GM21360 (cell line): ENCODE data around the gene RTF2.
A peak's percentile ranks its signal among the peaks of the same experiment; 100 is the strongest.

ENCODE experiments used
- ATAC-seq: cut with Tn5 transposase; IDR thresholded peaks from one replicate; pipeline ENCODE4 v1.9.1; 2021; ENCODE audit warnings: mild to moderate bottlenecking, moderate library complexity; ENCODE audit not compliant: unreplicated experiment

RTF2 gene, protein sequence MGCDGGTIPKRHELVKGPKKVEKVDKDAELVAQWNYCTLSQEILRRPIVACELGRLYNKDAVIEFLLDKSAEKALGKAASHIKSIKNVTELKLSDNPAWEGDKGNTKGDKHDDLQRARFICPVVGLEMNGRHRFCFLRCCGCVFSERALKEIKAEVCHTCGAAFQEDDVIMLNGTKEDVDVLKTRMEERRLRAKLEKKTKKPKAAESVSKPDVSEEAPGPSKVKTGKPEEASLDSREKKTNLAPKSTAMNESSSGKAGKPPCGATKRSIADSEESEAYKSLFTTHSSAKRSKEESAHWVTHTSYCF

DNA sequence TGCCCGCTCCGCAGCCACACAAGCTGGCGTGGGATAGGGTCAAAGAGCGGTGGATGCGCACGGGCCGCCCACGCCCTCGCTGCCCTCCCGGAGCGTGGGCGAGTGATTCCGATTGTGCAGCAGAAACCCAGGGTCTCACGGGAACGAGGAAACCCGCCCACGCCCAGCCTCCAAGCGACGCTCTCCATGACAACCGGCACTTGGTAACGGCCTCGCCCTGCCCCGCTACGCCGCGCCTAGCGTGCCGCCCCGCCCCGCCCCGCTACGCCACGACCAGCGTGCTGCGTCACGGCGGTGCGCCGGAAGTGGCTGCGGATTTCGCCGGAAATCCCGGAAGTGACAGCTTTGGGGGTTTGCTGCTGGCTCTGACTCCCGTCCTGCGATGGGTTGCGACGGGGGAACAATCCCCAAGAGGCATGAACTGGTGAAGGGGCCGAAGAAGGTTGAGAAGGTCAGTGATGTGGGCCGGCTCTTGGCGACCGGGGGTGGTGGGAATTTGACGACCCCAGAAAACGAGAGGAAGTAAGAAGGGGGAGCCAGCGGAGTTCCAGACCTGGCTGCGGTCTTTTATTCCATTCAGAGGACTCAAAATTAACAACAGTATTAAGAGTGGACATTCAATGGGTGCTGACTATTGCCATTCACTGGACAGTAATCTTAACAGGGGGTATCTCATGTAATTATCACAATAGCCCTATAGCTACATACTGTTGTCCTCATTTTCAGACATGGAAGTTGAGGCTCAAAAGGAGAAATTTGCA is at the start of gene RTF2:
Gene RTF2 (plus strand): TSS at position 312 of the 761 bp plus-strand sequence. CDS start 71 bp downstream, at position 383.
- ATAC-seq = peak; percentile 99

DNA sequence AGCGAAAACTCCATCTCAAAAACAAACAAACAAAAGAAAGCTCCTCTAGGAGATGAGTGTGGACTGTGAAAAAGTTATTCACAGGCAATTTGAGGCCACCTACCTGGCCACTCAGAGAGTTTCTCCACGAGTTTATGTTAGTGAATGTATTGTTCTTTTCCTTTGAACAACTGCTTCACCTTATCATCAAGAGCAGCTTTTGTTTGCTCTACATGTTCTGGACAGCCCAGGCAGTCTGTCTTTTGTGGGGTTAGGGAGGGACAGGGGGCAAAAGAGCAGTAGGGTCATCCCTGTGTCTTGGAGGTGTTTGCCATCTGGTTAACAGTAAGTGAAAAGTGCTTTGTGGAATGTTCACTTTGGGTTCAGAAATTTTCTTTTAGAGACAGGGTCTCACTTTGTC is 48.4 kb upstream of the RTF2 start:
- ATAC-seq = no peak

DNA sequence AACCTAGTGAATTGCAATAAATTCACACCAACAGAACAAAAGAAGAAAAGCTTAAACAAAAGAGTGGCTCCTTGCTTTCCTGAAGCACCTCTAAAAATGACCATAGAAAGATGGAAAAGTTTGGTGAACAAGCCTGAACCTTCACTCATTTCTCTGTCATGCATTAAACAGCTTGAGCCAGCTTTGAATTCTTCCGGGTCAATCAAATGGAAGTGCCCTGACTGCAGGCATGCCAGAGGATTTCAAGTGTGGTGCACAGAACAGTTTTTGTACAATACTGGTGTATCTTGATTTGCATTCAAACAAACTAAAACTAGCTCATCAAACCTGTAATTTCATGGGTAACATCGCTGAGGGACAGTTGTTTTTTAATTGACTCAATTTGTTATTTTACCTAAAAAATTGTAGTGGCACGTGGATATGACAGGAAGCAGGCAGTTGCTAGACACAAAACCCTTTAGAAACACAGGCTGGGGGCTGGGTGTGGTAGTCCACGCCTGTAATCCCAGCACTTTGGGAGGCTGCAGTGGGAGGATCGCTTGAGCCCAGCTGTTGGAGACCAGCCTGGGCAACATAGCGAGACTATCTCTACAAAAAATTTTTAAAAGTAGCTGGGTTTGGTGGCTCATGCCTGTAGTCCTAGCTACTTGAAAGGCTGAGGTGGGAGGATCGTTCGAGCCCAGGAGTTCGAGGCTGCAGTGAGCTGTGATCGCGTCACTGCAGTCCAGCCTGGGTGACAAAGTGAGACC is 47.3 kb upstream of the RTF2 start:
- ATAC-seq = no peak

DNA sequence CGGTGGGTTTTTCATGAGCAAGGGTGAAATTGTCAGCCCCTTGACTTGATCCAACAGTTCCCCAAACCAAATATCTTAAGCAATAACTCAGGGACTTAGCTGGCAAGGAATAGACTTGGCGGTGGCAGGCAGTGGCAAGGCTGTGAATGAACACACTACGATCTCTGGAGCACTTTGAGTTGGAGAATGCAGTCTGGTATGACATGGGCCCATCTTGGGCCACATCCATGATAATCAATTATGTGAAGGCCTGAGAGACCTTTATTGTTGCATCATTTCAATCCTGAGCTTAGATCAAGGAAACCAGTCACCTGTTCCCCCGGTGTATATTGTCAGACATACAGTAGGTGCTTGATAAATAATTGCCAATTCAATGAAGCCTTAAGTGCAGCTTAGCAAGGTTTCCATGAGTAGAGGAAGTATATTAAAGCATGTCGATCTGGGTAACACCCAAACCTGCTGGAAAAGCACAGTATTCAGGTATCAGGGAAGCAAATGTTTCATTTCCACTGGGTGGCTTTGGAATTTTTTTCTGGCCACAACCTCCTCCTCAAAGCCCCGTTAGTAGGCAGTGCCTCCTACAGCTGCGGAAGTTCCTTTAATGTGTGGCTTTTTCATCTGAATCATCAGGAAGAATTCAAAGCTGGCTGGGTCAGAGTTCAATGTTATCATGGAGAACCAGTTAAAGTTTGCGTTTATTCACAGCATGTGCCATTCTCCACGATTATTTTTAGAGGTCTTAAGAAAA is 46.2 kb upstream of the RTF2 start:
- no peak for ATAC-seq

DNA sequence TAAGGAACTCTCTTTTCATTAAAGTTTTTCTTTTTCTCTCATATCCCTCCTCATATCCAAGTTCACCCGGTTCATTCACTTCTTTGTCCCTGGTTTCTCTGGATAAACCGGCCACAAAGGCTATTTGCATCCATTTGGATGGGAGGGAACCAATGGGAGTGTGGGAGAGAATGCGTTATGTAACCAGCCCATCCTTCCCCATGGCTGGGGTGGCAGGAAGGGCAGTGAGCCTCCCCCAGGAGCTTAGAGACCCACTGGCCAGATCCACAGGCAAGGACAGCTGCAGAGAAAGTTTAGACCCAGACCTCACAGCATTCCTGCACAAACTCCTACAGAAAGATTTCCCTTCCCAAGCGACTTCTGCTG is 45.6 kb upstream of the RTF2 start:
- no peak for ATAC-seq

DNA sequence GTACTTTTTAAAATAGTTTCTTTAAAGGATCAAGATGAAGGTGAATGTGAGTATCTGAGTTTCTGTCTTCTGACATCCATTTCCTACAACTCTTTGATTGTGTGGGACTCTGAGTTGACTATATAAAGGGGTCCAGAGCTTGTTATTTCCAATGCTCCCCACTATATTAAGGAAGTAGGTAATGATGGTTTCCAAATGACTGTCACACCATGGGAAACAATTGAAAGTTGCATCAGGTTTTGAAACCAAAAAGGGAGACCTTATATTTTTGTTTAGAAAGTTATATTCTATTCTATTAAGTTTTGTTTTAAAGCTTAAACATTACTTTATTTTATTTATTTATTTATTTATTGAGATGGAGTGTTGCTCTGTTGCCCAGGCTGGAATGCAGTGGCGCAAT is 45.2 kb upstream of the RTF2 start:
- no peak for ATAC-seq

DNA sequence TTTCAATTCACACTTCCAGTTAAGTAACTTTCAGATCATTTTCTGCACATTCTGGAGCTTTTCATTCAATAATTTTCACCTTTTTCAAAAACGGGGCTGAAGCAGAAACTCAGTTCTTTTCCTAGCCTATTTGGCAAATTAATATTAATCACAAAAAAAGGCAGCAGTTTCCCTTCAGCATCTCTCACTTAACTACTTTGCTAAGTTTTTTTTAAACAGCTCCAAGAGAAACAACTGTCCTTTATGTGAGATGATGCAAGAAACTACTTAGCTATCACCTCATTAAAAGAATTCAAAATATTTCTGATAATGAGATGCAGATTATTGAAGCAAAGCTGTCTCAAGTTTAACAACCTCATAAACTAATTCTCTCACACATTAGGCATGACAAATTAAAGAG is 44.5 kb upstream of the RTF2 start:
- no peak for ATAC-seq

DNA sequence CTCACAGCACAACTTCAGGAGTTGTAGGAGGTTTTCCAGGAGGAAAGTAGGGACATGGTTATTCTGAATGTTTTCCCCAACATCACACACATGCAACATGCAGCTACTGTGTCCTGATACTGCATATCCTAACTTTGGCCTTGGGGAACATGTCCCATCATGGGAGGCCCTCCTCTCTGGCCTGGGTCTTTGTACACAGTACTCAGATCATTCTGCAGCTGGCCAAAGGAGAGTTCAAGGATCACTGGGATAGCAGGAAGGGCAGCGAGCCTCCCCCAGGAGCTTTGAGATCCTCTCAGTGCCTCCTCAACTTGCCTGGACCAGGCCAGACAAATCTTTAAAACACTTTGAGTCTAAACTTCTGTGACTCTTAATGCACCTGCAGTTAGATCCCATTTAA is 43.5 kb upstream of the RTF2 start:
- no peak for ATAC-seq

DNA sequence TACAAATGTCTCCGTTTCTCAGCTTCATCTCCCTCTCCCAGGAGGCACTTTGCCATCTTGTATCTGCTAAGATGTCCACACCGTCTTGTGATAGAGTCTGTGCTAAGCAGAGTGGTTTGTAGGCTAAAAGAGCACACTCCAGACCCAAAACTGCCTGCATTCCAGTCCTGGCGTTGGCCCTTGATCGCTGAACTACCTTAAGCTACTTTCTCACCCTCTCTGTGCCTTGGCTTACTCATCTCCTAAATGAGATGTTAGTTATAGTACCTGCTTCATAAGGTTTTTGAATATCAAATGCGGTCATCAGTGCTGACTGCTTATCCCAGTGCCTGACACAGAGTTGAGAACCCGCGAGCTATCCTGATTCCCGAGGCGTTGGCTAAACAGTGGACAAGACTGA is 42.4 kb upstream of the RTF2 start:
- no peak for ATAC-seq

DNA sequence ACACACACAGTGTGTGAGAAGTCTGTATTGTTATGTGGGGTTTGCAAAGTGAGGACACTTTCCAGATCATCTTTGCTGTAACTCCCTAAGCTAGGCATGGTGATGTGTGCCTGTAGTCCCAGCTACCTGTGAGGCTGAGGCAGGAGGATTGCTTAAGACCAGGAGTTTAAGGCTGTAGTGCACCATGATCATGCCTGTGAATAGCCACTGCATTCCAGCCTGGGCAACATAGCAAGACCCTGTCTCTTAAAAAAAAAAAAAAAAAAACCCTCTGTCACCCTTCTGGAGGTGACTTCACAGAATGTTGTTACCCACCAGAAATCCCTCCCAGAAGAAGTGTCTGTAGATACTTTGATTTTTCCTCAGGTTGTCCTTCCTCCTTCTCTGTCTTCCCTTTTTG is 41.5 kb upstream of the RTF2 start:
- no peak for ATAC-seq

DNA sequence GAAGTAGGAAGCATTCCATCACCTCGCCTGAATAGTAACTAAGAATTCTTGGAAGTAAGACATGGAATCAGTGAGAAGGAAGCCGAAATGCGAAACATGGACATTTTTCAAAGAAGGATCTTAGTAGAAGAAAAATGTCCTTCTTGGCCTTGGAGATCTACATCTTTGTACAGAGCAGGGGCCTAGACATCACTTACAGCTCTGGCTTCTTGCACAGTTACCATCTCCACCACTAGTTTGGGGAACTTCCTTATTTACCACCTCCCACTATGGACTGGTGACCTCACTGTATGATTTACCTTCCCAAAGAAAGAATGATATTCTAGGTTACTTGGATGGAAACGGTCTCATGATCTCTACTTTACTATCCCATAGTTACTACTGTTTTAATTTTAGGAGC is 40.6 kb upstream of the RTF2 start:
- no peak for ATAC-seq

DNA sequence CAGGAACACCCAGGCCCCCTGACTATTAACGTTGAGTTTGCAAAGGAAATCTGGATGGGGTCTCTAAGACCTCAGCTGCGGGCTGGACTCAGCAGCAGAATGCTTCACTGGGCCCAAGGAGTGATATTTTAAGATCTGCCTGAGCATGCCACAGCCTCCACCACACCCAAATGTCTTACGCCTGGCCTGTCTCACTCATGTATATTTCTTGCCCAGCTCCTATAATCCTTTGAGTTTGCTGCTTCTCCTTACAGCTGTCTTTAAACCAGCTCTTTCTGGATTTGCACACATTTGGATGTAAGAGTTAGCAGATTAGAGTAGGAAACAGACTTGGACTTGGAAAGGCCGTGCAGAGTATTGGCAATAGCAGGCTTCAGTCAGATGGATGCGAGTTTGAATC is 40.0 kb upstream of the RTF2 start:
- no peak for ATAC-seq

DNA sequence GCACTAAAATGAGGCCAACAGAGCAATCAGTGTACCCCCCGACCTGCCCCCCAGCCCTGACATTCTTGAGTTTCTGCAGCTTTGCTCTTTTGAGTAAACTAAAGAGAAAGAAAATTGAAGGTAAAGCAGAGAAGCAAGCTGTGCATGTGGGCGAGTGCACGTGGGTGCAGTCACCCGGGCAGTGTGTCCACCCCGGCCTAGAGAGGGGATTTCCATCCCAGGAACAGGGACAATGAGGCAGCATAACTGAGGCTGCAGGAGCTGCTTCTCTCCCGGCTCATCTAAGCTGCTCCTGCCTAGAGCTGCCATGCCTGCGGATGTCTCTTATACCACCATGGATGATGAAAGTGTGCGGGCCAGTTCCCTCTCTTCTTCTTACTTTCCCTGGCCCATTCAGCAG is 39.5 kb upstream of the RTF2 start:
- no peak for ATAC-seq

DNA sequence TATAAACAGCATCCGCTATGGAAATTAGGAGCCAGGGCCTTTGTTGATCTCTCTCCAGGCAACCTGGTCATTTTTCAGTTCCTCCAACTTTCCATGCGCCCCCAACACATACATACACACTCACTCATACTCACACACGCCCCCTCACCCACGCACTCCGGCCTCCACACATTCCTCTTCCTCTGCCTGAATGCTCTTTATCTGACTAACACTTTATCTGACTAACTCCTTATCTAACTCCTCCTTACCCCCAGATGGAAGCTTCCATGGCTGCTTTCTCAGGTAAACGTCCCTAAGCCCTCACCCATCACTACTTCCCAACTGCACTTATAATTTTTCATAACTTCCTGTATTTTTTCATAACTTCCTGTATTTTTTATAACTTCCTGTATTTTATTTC is 38.9 kb upstream of the RTF2 start:
- no peak for ATAC-seq

DNA sequence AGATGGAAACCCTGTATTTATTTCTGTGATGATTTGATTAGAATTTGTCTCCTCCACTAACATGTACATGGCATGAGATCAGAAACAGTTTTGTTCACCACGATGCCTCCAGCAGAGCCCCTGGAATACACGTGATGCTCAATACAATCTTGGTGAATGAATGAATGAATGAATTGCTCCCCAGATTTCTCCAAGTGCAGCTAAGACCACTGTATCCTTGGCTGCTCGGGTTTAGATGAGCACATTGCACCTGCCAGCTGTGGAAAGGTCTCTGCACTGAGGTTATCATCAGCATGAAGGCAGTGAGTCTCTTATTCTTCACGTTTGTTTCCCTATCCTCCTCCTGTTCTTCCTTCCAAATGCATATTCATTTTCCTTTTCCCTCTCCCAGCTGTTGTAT is 38.5 kb upstream of the RTF2 start:
- ATAC-seq = no peak

DNA sequence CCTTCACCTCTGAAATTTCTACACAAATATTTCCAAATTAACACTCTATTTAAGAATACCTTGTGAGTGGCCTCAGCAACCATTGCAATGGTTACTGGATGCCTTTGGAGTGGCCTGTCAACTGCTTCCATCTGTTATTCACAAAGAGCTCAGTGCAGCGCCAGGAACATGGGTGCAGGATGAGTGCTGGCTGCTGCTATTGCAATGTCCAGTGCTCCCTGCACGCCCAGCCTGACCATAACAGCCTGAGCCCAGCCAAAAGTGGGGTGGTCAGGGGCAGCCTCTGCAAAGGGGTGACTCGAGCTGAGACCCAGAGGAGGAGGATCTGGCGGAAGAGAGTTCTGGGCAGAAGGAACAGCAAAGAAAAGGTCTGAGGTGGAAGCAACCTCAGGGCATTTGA is 38.0 kb upstream of the RTF2 start:
- no peak for ATAC-seq

DNA sequence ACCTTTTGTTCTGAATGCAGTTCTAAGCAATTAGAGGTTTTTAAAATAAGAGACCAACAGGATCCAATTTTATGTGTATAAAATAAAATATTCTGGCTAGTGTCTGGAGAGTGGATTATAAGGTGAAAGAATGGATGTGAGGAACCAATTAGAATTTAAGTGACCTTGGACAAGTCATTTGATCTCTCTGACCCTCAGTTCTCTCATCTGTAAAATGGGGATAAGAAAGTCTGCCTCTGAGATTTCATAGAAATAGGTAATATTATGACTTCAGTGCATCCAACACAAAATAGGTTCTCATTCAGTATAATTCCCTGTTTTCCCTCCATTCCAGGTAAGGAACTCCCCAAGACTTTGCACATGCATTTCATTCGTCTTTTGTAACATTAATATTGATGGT is 37.5 kb upstream of the RTF2 start:
- no peak for ATAC-seq

DNA sequence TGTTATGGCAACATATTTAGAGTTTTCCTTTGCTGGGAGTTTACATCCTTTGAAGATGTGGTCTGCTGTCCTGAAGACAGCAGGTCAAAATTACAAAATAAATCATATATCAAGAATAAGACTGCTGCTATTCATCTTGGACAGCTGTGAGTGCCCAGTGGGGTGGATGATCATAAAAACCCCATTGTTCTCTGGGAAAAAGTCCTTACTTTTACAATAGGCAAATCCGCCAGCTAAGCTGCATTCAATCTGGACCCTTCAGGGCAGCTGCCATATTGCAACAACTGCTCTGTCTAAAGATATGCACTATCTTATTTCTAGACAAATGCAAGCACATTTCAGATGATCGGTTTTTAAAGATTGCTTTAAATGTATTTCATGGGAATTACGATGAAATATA is 37.0 kb upstream of the RTF2 start:
- ATAC-seq = no peak

DNA sequence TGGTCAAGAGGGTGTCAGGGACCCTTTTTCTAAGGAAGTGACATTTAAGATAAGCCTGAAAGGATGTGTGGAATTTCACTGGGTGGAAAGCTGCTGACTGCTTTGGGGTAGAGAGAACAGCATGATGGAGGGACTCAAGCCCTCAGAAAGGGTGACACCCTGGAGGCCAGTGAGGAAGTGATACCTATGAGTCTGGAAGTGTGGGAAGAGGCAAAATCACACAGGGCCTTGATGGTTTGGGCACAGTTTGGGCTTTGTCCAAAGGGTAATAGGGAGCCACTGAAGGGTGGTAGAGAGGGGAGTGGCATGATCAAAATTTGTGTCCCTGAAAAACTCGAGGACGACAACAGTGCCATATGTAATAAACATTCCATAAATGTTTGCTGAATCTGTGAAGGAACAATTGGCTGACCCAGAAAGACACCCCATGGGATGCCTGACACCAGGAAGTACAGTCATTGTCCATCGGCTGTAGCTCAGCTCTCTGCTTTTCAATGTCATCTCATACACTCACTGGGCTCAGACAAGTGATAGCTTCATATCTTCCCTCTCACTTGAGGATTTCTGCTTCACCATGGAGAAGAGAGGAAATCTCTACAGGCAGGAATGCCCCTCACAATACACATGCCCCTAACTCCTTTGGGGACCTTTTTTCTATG is 35.1 kb upstream of the RTF2 start:
- no peak for ATAC-seq

DNA sequence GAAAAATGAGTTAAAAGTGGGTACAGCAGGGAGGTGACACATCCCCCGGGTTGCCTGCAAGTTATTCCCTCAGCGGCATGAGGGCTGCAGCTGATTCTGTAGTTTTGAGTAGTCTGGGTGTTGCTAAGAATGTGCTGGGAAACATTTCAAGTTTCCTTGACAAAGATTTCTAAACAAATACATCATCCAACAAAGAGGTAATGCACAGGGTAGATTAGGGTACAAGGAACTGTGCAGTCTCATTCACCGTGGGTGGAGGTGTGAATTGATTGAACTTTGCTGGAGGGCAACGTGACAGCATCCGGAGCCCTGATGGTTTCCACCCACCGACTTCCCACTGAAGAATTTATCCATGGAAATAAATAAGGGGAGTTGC is 34.6 kb upstream of the RTF2 start:
- no peak for ATAC-seq
